Effector CD4-positive, alpha-beta T cell (primary cell): Measurements from ENCODE around the gene ZNF124.
"Not testable (repeated sequence)": the region's sequence is repeated elsewhere in the genome, so short reads cannot be mapped to it uniquely, and the experiment has no call there.

Experiments used
- DNase-seq: peaks from one replicate; pipeline ENCODE4 v3.0.0-alpha.2; 2020
- total RNA-seq: gene quantifications from one replicate; lab custom pipeline; 2026; lab: John Stamatoyannopoulos, UW

Gene ZNF124
- 14.6 reads per million, percentile 40 among the genes with 10 or more reads in this experiment for total RNA-seq

DNA sequence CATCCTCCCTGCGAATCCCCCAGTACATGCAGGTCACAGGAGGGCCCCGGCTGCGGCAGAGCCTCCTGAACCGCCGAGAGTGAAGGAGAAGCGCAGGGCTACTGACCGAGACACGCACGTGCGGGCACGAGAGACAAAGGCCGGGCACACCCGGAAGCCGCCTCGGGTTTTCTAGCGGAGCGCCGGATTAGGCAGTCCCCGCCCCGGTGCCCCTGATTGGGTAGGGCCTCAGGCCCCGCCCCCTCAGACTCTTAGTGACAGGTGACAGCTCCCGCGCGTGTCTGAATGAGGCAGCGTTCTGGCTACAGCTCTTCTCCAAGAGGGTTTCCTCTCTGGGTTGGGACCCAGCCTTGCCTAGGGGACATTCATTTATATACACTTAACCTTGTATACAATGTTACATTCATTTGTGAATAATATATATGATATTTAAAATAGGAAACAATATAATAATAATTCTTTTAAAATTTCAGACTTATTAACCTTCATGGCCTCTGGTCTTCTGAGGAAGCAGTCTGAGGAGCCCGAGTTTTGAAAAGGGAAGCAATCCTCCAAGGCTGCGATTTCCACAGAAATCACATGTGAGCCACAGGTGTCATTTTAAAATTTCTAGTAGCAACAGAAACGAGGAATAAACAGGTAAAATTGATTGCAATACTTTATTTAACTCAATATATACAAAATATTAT lies at the start of gene ZNF124:
Gene ZNF124 (minus strand): TSS at position 146 of the 689 bp plus-strand sequence. CDS start 143 bp downstream, at position 3.
- DNase-seq = not testable (repeated sequence)

DNA sequence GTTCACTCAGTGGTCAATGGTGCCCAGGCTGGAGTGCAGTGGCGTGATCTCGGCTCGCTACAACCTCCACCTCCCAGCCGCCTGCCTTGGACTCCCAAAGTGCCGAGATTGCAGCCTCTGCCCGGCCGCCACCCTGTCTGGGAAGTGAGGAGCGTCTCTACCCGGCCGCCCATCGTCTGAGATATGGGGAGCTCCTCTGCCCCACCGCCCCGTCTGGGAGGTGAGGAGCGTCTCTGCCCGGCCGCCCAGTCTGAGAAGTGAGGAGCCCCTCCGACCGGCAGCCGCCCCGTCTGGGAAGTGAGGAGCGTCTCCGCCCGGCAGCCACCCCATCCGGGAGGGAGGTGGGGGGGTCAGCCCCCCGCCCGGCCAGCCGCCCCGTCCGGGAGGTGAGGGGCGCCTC lies 48.5 kb upstream of the ZNF124 start:
- DNase-seq = not testable (repeated sequence)

DNA sequence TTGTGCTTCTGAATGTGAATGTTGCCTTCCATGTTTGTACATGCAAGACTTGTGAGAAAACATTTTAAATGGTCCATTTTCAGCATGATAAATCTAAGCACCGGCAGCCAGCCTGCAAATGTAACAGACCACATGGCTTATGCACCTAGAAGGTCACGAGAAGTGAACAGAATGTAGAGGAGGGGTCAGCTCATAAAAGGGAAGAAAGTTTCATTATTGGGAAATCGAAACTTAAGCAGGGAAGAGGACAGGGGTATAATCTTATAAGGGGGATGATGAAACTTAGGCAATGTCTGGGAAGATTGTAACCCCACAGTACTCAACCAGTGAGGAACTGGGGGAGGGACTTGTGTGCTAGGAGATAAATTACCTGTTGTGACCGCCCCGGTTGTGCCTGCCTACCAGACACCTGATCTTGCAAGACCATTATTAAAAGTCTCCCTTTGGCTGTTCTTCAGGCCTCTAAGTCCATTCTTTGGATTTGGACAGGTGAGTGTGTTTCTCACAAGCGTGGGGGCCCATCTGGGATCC lies 46.4 kb upstream of the ZNF124 start:
- no peak for DNase-seq

DNA sequence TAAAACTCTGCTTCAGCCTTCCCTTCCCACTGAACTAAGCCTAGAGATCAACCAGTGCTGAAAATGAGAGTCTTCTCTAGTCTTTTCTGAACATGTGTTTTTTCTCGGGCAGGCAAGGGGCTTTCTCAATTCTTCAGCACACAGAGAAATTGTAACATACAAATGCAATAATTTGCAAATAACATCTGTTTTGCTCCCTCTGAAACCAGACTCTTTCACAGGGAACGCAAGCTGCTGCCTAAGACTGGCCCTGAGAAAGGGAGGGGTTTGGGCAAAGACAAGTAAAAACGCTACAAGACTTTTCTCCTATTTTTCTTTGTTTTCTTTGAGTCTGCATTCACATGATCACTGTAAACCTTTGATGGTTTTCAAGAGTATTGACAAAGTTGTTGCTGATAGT lies 44.4 kb upstream of the ZNF124 start:
- DNase-seq = no peak

DNA sequence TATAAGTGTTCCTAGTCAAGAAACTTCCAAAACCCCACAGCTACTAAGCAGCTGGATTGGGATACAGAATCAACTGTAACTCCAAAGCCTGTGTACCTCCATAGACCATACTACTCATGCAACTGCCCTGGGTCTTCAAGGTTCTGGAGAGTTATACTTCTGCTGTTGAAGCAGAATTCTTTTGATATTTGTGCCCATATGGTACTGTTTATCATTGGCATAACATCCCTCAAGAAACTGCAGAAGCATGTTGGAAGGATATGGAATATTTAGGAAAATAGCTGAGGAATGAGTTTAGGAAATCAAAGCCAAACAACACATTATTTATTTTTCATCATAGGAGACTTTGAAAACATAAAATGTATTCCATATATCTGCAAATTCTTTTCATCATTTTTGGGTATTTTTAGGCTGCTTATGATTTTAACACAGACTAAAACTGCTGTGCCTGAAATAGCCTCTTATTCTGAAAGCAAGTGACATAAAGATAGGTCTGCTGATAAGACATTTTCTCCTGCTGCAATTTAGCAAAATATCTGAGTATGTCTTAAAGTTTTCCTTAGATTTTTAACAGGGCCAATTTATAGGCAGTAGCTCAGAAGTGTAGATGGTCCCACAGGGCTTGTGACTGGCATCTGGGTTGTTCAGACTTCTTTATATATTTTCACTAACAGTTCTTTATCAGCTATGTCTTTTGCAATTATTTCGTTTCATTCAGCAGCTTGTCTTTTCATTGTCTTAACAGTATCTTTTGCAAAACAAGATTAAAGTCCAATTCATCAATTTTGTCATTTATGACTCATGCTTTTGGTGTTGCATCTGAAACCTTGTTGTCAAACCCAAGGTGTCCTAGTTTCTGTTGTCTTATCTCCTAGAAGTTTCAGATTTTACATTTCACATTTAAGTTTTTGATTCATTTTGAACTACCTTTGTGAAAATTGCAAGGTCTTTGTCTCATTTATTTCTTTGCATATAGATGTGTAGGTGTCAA lies 41.1 kb upstream of the ZNF124 start:
- no peak for DNase-seq

DNA sequence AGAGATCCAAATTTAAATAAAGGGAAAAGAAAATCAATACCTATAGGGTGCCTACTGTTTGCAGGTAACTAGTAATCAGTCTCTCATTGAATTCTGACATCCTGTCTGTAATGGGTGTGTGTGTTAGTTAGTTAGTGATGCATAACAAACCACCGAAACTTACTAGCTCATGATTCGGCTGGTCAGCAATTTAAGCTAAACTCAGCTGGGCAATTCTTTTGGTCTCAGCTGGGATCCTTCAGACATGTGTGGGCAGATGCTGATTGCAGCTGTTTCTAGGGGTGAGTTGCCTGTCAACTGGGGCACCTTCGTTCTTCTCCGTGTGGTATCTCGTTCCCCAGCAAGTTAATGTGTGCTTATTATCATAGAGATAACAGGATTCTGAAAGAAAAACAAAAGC lies 40.2 kb upstream of the ZNF124 start:
- DNase-seq = no peak

DNA sequence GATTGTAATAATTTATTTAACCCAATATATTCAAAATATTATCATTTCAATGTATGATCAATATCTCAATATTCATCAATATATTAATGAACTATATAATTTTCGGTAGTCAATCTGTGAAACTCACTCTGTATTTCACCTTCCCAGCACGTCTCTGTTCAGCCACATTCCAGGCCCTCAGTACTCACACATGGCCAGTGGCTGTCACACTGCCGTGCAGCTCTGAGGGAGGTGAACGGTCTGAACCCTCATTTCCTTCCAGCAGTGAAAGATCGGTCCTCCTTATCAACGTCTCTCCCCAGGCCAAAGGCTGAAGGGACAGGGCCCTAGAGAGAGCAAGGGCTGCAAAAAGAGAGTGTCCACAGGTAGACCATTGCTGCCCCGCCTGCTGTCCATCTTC lies 39.5 kb upstream of the ZNF124 start:
- no peak for DNase-seq

DNA sequence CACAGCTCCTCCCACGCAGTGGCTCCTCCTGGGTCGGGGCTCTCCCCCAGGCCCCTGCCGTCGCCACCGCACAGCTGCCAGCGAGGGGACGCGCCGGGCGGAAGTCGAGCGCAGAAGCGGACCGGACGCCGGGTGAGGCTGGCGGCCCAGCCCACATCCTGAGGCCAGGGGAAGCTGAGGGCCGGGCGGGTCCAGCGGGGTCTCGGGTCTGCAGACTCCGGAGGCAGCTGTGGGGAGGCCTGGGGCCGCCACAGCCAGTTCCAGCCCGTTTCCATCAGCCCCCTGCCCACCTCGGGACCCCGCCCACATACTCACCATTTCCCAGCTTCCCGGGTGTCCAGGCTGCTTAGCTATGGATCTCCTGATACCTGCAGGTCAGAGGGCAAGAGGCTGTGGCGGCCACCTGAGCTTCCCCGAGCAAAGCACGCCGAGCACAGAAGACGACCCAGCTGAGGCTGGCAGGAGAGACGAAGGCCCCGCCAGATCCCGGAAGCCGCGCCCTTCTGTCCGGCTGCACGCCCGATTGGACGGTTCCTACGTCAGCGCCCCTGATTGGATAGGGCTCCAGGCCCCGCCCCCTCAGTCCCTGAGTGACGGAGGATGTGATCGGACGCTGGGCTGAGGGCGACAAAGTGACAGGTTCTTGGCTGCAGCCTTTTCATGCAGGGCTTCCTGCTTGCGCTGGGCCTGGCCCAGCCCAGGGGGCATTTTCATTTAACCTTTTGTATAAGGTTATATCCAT lies 38.7 kb upstream of the ZNF124 start:
- DNase-seq = peak; percentile 92

DNA sequence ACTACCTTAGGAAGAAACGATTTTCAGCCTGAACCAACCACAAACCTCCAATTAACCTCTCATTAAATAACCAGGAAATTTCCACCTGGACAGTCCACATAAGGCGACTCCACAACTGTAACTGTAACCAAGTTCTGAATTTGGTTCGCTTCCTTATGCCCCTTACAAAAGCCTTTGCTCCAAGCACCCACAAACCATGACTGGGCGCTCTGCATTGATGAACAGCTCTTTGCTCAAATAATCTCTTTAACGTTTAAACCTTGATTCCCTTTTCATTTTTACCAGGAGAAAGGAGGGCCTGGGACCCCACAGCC lies 38.2 kb upstream of the ZNF124 start:
- DNase-seq = no peak

DNA sequence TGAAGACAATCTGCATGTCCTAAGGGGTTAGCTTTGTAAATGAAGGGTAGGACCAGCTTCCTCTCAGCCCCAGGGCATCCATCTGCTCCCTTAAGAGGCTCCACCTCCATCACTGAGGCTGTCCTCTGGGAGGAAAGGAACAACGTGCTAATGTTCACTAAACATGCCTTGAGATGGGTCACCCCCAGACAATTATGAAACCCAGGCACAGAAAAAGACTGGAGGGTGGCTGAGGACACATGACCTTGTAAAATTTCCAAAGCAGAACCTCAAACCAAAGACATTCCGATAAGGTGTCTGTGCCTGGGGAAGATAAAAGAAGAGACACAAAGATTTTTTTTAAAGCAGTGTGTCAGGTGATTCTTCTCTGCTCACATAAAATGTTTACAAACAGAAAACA lies 37.6 kb upstream of the ZNF124 start:
- no peak for DNase-seq

DNA sequence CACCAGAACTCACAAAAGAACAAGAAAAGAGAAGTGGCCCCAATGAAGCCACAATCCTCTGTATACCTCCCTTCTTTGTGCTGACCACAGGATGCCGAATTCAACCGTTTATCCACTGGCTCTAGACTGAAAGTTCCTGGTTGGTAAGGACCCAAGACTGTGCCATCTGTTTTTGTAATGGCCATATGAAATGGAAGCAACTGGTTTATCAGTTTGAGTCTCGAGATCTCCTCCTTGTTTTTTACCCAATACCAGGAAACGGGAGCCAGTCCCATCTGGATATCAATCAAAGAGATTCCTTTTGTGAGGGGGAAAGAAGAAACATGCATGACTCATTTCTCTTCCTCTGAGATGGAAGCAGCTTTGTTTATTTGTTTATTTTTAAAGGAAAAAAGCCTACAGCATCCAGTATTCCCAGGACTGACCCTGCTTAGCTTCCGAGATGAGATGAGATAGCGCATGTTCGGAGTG lies 32.4 kb upstream of the ZNF124 start:
- DNase-seq = no peak

DNA sequence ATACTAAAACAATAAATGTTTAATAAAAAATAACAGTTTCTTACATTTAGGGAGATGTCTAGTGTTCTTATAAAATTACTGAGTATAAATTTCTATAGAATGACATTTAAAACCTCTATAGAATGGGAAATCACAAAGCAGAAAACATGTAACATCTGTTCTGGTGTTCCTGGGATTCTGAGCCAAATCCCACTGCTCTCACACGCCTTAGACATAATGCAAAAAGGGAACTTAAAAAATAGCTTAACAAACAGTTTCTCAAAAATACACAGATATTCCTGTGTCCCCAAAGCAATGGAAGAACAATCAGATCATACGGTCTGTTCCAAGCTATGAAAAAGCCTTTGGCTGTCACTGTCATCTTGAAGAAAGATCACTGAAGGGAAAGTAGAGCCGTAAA lies 27.0 kb upstream of the ZNF124 start:
- no peak for DNase-seq

DNA sequence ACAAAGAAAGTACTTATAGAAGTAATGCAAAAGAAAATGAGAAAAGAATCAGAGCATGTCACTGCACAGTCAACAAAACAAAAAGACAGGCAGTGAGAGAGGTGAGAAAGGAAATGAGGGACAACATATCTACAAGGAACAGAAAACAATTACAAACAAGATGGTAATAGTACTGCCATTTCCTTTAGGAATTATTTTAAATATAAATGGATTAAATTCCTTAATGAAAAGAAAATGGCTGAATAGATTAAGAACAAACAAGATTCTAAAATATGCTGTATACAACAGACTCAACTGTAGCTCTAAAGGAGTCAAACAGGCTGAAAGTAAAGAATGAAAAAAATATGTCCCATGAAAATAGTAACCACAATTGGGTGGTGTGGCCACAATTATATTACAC lies 22.1 kb upstream of the ZNF124 start:
- DNase-seq = no peak

DNA sequence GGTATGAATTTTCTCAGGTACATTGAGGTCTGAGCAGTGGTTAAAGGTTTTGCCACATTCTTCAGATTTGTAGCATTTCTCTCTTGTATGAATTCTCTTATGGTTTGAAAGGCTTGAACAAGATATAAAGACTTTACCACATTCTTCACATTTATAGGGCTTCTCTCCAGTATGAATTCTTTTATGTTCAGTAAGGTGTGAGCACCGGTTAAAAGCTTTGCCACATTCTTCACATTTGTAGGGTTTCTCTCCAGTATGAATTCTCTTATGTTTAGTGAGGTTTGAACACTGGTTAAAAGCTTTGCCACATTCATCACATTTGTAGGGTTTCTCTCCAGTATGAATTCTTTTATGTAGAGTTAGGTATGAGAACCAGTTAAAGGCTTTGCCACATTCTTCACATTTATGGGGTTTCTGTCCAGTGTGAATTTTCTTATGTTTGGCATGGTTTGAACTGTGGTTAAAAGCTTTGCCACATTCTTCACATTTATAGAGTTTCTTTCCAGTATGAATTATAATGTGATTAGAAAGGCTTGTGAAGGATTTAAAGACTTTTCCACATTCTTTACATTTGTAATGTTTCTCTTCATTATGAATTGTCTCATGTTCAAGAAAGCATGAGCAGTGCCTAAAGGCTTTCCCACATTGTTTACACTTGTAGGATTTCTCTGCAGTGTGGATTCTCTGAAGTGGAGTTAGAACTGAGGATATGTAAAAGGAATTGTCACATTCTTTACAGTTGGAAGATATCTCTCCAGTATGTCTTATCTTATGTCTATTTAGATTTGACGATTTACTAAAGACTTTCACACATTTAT lies 18.4 kb upstream of the ZNF124 start:
- no peak for DNase-seq

DNA sequence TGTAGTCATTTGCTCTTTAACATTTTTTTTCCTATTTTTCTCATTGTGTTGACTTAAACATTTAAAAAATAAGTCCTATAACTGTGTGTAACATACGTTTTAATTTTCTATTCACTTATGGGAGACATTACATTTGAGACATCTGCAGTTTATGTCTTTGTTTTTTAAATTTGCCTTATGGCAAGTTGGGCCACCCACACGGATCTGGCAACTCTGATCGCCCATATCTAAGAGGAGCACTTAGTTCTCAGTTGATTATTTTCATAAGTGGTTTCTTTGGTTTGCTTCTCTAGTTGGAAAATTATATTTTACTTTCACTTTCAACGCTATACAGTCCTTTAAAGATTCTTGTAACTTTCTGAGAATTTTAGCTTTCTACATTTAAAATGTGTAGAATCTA lies 13.8 kb upstream of the ZNF124 start:
- DNase-seq = no peak

DNA sequence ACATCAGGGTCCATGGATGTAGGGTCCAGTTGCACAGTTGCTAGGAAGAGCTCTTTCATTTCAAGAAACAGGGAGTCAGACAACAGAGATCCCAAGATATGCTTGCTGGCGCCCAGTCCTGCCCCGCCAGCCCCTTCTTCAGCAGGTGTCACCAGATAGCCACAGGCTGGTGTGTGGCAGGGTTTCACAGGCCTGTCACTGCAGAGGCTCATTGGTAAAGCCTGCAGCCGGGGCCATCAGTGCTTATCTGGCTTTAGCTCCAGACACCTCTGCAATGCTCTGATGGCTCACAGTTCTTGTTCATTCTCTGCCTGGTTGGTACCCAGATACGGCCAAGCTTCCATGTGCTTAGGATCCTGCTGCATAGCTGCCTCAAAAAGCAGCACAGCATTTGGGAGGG lies 12.4 kb upstream of the ZNF124 start:
- no peak for DNase-seq

DNA sequence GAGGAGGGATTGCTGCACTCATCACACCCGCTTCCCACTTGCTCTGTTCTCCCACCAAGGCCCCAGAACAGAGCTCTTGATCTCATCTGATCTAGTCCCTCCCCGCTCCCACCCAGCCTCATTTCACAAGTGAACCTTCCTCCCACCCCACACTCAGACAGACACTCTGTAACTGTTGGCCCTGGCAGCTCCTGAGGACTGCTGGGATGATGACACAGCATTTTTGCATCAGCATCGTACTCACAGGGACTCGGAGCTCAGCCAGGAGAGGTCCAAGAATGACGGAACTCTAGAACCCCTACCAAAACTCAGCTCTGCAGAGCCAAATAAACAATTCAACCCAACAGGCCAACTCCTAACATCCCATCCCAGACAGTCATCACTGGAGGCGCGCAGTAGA lies 11.2 kb upstream of the ZNF124 start:
- DNase-seq = no peak

DNA sequence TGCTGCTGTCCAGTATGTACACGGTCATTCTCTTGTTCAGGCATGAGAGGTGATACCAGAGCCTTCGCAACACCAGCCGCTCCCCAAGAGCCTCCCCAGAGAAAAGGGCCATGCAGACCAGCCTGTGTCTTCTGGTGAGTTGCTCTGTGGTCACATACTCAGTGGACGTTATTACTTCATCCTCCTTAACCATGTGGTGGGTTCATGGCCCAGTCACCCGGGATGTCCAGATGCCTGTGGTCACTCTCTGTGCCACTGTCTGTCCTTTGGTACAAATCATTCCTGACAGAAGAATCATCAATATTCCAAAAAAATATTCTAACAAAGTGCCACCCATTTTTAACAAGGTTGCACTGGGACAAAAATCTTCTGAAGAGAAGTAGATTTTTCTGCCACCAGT lies 8.8 kb upstream of the ZNF124 start:
- DNase-seq = no peak

DNA sequence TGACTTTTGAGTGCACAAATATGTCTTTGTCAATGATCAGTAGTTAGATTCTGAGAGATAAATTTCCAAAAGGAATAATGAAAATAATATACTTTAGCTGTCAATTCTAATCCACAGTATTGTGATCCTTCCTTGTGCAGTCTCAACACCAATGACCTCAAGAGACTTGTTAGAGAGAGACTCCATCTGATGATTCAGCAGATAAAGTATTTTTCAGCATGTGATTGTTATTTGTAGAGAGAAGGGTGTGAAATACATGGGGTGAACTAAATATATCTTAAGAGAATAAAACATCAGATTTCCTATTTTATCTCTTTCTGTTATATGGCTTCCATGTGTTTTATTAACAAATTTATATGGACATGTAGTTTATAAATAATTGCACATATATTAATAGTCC lies 5.9 kb upstream of the ZNF124 start:
- DNase-seq = no peak

DNA sequence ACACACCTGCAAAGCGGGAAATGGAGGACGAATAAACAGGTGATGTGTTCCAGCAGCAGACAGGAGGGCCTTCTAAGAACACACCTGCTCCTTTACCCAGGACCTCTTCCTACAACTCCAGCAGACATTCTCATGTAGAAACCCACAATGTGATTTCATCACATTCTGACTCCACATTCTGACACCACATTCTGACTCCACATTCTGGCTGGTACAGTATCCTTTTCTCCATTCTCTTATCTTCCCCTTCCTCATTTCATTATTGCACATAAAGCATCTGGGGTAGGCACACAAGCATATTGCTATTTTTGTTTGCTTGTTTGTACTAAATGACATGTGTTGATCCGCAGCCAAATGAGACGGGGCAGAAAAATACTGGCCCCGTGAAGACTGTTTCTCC lies 3.6 kb upstream of the ZNF124 start:
- no peak for DNase-seq

DNA sequence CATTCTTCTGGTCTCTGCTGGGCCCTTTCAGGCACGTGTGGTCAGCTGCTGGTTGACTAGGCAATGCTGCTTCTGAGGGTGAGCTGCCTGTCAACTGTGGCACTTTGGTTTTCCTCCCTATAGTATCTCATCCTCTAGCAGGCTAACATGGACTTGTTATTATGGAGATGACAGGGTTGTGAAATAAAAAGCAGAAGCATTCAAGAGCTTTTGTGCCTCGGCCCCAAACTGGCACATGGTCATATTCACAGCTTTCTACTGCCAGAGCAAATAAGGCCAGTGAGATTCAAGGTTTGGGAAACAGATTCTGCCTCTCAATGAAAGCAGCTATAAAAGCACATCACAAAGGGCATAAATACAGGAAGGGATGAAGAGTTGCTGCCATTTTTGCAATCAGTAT lies 1.6 kb upstream of the ZNF124 start:
- no peak for DNase-seq

DNA sequence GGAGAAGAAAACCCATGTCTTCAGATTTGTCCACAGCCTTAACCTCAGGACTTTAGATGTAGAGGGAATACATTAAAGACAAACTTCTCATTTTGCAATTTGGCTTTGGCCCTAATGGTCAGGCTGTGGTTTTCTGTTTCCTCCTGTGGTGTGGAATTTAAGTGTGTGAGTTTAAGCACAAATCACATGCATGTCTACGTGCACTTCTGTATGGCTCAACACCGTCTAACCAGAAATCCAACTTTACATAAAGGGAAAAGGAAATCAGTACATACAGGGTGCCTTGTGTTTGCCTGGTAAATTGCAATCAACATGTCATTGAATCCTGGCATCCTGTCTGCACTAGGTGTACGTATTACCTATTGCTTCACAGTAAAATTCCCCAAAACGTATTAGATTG lies 1.2 kb upstream of the ZNF124 start:
- DNase-seq = no peak
